ENCODE data around the gene TLE6.

Gene TLE6

DNA sequence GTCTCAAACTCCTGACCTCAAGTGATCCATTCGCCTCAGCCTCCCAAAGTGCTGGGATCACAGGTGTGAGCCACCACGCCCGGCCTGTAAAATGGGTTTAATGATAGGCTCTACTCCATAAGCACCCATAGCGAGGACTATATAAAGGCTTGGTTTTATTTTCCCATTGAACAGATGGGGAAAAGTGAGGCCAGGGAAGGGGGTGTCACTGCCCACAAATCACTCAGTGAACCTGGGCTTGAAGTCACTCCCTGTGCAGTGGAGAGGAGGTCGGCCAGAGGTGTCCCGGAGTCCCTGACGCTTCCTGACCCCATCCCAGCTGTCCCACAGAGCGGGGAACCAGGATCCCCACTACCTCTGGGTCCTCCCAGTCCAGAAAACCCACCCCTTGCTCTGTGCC lies 36.8 kb downstream of the TLE6 start:
- in situ Hi-C loops (cut with HindIII; ENCODE audit: low sequenced_read_pairs): no loop called here
- H3K4me3 ChIP-seq (ENCODE audit: low read depth, low read length): no peak overlapping the region
- TF ChIP-seq, protein P1, sequence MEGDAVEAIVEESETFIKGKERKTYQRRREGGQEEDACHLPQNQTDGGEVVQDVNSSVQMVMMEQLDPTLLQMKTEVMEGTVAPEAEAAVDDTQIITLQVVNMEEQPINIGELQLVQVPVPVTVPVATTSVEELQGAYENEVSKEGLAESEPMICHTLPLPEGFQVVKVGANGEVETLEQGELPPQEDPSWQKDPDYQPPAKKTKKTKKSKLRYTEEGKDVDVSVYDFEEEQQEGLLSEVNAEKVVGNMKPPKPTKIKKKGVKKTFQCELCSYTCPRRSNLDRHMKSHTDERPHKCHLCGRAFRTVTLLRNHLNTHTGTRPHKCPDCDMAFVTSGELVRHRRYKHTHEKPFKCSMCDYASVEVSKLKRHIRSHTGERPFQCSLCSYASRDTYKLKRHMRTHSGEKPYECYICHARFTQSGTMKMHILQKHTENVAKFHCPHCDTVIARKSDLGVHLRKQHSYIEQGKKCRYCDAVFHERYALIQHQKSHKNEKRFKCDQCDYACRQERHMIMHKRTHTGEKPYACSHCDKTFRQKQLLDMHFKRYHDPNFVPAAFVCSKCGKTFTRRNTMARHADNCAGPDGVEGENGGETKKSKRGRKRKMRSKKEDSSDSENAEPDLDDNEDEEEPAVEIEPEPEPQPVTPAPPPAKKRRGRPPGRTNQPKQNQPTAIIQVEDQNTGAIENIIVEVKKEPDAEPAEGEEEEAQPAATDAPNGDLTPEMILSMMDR (IDR thresholded peaks at IDR 0.05; ENCODE audit: low read depth, low read length, missing control alignments): no peak
- DNase-seq (ENCODE audit: low read depth): no peak

DNA sequence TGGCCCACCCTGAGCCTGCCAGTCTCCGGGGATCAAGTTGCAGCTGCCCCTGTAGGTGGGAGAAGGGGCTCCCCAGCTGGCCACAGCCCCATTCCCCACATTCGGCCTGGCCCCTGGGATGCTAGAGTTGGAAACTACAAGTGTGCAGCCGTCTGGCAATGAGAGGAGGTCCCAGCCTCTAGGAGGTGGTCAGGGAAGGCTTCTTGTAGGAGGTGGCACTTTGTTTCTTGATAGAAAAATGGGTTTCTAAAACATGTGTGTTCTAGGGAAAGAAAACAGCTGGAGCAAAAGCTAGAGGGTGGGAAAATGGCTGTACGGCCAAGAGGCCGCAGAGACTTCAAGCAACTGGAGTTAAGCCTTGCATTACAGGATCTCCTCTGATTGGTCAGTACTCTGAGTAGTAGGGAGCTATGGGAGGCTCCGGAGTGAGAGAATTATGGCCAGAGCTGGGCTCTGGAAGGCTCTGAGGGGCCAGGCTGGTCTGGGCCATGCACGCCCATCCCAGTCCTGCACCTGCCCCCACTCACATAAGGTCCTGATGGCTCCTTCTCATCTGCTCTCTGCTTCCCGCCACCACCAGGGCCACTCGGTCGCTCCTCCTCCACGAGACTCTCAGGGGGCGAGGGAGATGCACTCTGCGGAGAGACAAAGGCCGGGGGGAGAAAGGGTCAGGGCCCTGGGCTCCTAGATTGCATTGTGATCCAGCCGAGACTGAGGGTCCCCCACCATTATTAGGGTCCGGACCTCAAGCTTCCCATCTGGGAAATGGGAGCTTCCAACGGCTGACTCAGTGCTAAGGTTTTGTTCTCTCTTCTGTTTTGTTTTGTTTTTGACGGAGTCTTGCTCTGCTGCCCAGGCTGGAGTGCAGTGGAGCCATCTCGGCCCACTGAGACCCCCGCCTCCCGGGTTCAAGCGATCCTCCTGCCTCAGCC lies 38.0 kb downstream of the TLE6 start:
- DNase-seq (ENCODE audit: low read depth): no peak
- no peak overlapping the region for H3K4me3 ChIP-seq (ENCODE audit: low read depth, low read length)
- in situ Hi-C loops (cut with HindIII; ENCODE audit: low sequenced_read_pairs): no loop called here
- TF ChIP-seq, protein P1 (IDR thresholded peaks at IDR 0.05; ENCODE audit: low read depth, low read length, missing control alignments): no peak

DNA sequence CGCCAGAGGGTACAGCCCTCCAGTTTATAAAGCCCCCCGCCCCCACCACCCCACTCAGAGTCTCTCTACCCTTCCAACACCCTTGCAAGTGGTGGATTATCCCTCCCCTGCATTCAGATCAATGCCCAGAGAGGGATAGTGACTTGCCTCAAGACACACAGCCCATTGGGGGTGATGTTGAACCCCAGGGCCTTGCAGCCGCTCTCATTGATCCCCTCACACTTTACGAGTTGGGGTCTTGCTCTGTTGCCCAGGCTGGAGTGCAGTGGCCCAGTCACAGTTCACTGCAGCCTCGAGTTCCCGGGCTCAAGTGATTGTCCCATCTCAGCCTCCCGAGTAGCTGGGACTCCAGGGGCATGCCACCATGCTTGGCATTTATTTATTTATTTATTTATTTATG lies 40.6 kb downstream of the TLE6 start:
- TF ChIP-seq, protein P1 (IDR thresholded peaks at IDR 0.05; ENCODE audit: low read depth, low read length, missing control alignments): no peak
- H3K4me3 ChIP-seq (ENCODE audit: low read depth, low read length): no peak overlapping the region
- DNase-seq (ENCODE audit: low read depth): no peak
- in situ Hi-C loops (cut with HindIII; ENCODE audit: low sequenced_read_pairs): no loop called here

DNA sequence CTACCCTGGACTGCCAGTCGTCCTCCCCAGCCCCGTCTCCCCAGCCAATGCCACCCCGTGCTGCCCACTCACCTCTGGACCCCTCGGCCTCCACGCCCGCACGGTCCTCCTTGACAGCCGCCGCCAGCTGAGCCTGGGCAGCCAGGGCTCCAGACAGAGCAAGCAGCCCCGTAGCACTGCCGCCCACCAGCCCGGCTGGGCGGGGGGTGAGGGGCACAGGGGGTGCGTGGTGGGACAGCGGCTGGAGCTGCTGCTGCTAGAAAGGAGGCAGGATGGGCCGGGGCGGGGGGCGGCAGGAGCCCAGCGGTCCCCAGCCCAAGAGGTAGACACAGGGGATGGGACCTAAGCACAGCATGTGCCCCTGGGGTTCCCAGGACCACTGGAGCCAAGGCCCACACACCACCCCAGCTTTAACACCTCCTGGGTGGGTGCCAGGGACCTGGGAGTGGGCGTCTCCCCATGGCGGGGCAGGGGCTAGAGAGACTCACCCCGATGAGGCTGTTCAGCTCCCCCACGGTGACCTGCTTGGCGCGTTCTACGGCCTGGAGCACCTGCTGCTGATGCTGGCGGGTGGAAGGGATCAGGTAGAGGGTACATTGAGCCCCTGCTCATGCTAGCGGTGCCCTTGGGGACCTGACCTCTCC lies 42.0 kb downstream of the TLE6 start:
- TF ChIP-seq, protein P1 (IDR thresholded peaks at IDR 0.05; ENCODE audit: low read depth, low read length, missing control alignments): no peak
- DNase-seq (ENCODE audit: low read depth): no peak
- H3K4me3 ChIP-seq (ENCODE audit: low read depth, low read length): no peak overlapping the region
- in situ Hi-C loops (cut with HindIII; ENCODE audit: low sequenced_read_pairs): no loop called here

DNA sequence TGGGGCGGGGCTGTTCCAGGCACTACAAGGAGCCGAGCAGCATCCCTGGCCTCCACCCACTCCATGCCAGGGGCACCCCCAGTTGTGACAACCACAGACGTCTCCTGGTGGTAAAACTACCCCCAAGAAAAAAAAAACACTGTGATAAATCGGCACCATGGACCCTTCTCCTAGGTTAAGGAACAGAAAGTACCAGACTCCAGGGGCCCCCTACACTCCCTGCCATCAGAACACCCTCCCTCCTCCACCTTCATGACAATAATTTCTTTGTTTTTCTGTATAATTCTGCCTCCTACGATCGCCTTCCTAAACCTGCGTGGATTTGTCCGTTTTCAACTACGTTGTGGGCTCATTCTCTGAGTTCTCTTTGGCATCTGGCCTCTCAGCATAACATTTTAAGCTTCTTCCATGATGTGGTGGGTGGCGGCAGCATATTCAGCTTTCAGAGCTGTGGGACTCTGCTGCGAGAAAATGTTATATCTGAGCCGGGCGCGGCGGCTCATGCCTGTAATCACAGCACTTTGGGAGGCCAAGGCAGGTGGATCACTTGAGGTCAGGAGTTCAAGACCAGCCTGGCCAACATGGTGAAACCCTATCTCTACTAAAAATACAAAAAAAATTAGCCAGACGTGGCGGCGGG lies 43.1 kb downstream of the TLE6 start:
- no peak overlapping the region for H3K4me3 ChIP-seq (ENCODE audit: low read depth, low read length)
- in situ Hi-C loops (cut with HindIII; ENCODE audit: low sequenced_read_pairs): no loop called here
- no peak for DNase-seq (ENCODE audit: low read depth)
- TF ChIP-seq, protein P1 (IDR thresholded peaks at IDR 0.05; ENCODE audit: low read depth, low read length, missing control alignments): no peak

DNA sequence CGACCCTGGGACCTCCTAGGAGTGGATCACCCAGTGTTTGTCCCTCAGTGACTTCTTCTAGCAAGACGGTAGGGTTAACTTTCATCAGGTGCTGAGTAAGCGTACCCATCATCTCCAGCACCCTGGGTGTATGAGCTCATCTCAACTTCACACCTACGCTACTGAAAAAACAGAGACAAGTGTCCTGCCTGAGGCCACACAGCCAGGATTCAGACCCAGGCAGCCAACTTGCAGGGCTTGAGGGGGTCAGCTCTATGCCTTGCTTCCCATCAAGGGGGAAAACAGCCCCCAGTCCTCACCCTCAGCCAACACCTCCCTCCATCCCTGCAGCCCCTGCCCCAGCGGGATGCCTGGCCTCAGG lies 47.1 kb downstream of the TLE6 start:
- no peak for DNase-seq (ENCODE audit: low read depth)
- TF ChIP-seq, protein P1 (IDR thresholded peaks at IDR 0.05; ENCODE audit: low read depth, low read length, missing control alignments): no peak
- in situ Hi-C loops (cut with HindIII; ENCODE audit: low sequenced_read_pairs): no loop called here
- H3K4me3 ChIP-seq (ENCODE audit: low read depth, low read length): no peak overlapping the region
